Measurements from ENCODE around the gene PRRT1B.
A peak's percentile ranks its signal among the peaks of the same experiment; 100 is the strongest.
"Not testable (repeated sequence)": the region's sequence is repeated elsewhere in the genome, so short reads cannot be mapped to it uniquely, and the experiment has no call there.

The PRRT1B gene

DNA sequence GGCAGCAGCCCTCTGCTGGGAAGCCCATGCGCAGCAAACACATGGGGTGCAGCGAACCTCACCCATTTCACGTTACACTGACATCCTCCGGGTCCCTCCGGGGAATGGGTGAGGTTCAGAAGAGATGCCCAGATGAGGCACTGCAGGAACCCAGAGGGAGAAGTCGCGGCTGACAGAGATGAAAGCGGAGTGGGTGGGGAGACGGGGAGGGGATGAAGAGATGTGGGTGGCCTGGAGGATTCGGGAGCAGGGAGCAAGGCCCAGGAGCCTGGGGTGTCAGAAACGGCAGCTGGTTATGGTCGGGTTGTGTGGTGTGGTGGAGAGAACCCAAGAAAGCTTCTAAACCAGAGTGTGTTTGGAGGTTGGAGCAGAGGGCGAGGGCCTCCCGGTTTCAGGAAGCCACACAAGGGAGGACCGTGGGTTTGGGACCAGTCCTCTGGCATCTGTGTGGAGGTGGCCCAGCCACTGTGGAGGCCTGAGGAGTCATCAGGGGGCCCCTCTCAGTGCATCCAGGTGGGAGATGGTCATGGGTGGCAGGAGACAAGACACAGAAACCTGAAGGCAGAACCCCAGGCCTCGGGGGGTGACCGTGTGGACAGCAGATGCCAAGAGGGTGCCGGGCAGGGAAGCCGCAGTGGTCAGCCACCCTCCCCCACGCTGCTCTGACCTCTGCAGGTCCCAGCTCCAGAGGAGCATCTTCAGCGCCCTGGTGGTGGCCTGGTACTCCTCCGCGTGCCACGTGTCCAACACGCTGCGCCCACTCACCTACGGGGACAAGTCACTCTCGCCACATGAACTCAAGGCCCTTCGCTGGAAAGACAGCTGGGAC lies 22.9 kb upstream of the PRRT1B start:
- no peak for DNase-seq (ENCODE audit: low read depth in 2 of 2)

DNA sequence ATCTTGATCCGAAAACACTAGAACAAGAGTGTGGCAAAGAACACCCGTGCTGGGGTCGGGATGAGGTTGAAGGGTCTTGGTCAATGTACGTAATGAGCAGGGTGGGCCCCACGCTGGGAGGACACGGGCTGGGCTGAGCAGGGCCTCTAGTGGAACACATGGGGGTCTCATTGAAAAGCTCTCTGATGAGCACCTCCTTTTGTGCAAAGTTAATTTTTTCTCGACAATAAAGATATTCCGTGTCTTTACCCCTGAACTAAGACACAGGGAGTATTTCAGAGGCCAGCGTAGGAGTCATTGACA lies 22.3 kb upstream of the PRRT1B start:
- DNase-seq (ENCODE audit: low read depth in 2 of 2) = no peak

DNA sequence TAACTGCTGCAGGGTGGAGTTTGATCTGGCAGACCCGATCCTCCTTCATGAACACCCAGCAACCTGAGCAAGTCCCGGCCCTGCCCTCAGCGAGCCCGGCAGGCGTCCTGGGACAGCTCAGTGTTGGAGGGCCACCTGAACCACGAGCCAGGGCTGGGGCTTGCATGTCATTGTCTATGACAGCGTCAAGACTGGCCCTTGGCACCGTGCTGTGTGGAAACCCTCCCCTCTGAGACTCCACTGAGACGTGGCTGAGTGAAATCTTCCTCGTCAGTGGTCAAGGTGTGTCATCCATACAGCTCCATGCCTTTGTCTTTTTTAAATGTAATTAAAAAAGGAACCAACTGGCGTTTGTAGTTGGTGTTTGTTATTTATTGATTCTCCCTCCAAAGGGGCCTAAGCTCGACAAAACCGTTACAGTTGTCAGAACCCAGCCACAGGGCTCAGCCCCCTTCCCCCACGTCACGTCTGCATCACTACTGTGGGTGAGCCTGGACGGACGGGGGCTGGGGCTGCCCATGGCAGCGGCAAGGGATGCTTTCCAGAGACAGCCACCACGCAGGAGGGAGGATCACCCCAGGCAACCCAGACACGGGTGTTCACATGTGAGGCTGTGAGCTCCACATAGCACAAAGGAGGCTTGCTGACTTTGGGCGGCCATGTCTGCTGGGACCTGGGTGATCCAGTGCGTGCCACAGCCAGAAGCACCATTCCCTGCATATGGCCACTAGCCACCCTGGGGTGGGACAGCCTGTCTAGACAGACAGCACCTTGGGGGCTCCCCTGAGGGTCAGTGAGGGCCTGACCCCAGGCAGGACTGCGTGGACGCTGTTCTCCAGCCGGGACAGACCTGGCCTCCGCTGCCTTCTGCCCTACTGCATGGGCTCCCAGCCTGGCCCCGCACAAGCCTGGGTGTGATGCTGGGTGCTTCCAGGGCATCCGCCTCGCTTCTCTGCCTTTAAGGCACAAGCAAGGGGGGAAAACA lies 21.6 kb upstream of the PRRT1B start:
- DNase-seq (ENCODE audit: low read depth in 2 of 2) = no peak

DNA sequence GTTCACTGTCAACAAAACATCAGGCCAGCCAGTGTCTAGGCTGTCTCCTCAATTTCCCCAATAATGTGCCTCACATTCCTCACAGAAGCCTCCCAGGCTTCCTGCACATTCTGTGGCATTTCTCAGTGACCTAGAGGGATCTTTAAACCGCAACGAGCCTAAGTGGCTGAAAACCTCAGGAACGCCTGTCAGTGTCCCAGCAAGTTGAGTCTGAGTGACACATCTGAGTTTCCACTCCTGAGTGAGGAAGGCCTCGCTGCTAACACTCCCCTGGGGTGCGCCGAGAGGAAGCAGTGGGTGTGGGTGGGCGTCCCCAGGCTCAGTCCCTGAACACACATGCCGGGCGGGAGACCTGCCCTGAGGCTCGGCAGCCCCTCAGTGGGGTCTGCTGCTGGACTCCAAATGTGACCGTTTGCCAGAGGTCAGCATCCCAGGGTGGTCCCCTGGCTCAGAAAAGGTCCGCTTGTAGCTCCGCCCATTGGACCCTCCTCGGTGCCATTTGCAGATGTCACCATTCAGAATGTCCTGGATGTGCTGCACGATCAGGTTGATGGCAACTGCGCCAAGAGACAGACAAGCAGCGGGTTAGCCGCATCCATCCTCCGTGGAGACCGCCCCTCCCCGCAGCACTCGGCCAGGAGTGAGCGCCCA lies 20.5 kb upstream of the PRRT1B start:
- DNase-seq (ENCODE audit: low read depth in 2 of 2) = no peak

DNA sequence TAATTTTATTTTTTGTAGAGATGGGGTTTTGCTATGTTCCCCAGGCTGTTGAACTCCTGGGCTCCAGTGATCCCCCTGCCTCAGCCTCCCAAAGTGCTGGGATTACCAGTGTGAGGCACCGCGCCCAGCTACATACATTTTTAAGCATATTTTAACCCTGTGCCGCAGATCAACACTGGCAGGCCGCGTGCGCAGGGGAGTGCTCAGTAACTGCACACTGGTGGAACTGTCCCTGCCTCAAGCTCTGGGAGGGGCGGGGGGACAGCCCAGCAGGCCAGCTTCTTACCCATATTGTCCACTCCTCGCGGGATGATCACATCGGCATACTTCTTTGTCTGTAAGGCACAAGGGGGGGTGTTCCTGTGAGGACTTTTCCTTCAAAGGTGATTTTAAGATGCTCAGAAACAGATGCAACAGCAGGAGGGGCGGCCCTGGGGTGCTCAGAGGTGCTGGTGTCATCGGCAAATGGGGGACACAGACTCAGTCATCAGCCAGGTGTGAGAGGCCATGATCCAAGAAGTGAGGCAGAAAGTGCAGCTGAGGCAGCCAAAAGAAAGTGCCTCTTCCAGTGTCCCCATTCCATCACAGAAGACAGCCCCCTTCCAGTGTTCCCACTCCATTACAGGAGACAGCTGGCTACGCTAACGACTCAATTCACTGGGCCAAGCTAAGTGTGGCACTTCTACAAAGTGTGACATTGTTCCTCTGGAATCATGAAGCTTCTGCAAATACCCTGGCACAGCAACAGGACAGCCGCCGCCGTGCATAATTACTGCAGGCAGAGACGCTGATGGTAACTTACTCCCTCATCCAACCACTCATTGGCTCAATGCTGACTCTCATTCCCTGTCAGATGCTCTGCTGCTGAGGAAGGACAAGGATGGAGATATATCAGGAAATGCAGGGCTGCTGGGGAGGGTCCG lies 19.4 kb upstream of the PRRT1B start:
- DNase-seq (ENCODE audit: low read depth in 2 of 2) = no peak

DNA sequence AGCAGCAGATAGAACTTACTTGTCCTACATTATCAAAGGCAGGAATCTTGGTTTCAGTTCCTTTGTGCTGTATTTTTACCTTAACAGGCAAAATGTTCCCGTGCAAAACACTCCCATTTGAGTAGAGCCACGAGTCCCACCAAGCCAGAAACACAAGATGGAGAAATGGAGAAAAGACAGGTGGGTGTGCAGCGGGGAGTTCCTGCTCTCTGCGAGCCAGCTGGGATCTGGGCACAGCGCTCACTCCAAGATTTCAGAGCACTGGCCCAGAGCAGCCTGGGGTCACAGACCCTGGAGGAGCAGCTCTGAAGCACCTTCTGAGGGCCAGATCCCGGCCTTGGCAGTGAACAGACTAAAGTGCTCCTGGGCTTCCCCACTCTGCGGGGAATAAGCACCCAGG lies 17.1 kb upstream of the PRRT1B start:
- no peak for DNase-seq (ENCODE audit: low read depth in 2 of 2)

DNA sequence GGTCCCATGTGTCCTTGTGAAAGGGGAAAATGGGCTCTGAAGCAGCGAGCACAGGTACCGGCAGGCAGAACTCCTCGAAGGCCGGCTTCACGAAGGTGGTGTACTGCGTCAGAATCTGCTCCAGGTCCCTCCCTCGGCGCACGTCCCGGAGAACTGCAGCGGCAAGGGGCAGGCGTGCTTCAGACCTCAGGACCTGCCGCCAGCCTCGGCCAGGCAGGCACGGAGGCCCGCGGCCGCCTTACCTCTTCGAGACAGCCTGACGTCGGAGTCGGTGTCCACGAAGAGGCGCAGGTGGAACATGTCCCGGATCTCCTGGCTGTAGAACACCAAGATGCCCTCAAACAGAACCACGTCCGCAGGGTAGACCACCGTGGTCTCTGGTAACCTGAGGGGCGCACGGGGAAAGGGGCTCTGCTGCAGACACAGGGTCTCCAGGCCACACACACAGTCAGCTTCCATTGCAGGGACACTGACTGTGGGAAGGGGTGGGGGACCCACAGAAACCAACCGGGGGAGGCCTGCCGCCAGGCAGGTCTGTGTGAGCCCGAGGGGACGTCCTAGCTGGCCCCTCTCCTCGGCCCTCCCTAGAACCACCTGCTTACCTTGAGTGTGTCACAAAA lies 16.3 kb upstream of the PRRT1B start:
- DNase-seq (ENCODE audit: low read depth in 2 of 2) = no peak

DNA sequence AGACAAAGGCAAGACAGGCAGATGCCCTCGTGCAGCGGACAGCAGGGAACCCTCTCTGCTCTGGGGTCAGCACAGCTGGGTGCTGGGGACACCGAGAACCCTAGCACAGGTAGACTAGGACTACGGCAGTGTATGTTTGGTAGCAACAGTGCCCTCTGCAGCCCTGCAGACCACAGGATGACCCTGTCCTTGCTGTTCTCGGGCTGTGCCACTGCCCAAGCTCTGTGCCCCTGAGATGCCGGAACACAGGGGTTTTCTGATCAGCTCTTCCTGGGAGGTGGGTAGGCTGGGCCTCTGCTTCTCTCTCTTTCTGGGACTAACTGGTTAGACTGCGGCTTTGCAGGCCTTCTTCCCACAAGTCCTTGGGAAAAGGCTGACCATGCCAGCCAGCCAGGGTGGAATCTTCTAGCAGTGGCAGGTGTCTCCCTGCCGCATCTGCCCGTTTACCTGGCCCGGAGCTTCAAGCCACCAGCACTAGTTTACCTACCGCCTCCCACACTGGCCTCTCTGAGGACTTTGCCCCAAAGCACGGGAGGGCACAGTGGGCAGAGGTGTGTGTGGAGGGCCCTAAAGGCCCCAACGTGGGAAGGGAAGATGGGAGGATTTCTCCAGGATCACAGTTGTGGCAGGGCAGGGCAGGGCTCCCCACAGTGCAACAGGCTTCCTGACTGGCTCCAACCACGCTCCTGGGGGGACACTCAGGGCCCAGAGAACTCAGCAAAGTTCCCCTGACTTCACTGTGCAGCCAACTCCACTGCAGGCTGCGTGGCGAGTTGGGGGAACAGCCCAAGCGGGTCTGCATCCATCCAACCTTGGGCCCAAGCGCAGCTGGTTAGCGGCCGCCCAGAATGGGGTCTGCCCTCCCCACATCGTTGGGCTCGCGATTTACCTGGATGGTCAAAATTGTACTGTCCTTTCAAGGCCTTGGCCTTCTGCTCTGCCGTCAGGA lies 15.5 kb upstream of the PRRT1B start:
- DNase-seq (ENCODE audit: low read depth in 2 of 2) = no peak

DNA sequence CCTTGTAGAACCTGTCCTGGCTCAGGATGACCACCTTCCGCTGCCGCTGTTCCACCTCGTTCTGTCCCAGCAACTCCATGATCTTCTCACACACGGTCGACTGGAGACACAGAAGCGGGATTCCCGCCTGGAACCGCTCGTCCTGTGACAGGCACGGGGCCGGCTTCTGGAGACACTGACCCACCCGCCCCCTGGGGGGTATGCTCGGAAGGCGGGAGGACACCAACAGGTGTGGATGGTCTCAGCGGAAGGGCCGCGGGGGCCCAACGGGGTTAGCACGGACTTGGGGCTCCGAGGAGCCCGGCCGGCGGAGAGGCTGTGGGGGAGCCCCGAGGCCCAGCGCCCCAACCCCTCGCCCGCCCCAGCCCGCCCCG lies 14.8 kb upstream of the PRRT1B start:
- DNase-seq (ENCODE audit: low read depth in 2 of 2) = no peak

DNA sequence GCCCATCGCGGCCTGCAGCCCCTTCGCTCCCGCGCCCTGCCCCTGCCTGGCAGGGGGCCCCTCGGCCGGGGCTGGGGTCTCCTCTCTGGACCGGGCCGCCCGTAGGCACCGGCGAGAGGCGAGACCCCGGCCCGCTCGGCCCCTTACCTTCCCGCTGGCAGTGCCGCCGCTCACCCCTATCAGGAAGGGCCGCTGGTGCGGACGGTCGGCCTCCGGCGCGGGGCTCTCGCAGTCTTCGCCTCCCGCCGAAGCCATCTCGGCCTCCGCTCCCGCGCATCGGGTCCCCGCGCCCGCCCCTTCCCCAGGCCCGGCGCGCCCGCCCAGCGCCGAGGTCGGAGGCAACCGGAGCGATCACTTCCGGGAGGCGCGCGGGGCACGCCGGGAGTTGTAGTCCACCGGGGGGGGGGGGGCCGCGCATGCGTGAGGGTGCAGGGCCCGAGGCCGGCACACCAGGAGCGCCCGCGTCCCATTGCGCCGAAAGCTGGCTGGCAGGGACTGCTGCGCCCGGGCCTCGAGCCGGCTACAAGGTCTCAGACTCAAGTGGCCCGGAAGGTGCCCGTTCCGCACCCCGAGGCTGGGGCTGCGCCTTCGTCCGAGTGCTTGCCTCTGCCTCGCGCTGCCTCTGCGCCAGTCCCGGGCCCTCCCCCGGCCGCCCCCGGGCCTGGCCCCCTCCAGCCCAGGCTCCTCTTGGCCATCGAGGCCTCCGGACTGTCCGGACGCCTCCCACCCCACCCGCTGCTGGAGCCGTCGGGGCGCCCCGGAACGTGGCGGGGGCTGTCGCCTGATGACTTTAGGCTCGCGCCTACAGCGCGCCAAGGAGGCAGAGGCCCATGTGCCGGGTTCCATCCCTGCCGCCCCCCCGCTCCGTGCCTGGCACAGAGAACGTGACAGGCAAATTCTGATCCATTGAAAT lies 14.1 kb upstream of the PRRT1B start, which contains the start of gene UCK1:
TSS of gene UCK1 (minus strand) at position 344 of the 913 bp plus-strand sequence. CDS start at position 255, 89 bp downstream.
- peak; percentile 61 to 72 for DNase-seq (ENCODE audit: low read depth in 2 of 2)

DNA sequence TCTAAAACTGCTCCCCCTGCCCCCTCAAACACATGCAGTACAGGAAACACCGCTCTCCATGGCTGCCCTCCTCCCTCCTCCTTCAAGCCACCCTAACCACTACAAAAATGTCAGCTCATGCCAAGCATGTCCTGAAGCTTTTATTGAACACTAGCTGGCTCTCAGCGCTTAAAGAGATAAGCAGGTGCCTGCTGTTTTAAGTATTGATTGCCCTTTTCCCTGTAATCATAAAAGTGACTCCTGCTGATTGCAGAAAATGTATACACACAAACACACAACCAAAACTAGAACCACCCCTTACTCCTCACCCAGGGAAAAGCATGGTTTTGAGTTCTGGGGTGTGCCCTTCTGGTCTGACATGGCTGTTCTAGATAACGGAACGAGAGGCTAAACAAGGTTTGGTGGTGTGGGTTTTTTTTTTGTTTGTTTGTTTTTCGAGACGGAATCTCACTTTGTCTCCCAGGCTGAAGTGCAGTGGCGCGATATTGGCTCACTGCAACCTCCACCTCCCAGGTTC lies 10.5 kb upstream of the PRRT1B start:
- DNase-seq (ENCODE audit: low read depth in 2 of 2) = no peak

DNA sequence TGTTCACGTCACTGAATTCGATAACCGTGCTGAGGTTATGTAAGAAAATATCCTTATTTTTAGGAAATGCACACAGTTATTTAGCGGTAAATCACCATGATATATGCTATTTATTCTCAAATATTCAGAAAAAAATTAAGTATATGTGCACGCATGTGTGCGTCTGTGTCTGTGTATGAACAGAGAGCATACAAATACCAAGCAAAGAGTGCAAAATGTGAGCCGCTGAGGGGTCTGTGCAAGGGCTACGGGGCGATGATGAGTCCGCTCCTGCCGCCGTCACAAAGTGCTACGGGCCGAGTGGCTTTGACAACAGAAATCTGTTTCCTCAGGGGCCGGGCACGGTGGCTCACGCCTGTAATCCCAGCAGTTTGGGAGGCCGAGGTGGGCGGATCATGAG lies 7.4 kb upstream of the PRRT1B start:
- no peak for DNase-seq (ENCODE audit: low read depth in 2 of 2)

DNA sequence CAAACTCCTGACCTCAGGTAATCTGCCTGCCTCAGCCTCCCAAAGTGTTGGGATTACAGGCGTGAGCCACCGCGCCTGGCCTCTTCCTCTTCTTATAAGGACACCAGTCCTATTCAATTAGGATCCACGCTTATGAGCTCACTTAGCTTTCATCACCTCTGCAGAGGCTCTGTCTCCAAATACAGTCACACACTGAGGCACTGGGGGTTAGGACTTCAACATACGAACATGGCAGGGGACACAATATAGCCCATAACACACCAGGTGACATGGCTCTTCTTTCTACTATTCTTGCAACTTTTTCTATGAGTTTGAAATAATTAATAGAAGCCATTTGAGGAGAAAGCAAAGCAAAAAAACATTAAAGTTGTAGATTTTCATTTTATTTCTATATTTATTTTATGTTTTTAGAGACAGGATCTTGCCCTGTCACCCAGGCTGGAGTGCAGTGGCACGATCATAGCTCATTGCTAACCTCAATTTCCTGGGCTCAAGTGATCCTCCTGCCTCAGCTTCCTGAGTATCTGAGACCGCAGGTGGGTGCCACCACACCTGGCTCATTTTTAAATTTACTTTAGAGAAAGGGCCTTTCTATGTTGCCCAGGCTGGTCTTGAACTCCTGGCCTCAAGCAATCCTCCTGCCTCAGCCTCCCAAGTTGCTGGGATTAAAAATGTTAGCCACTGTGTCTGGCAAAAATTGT lies 6.0 kb upstream of the PRRT1B start:
- DNase-seq (ENCODE audit: low read depth in 2 of 2) = no peak

DNA sequence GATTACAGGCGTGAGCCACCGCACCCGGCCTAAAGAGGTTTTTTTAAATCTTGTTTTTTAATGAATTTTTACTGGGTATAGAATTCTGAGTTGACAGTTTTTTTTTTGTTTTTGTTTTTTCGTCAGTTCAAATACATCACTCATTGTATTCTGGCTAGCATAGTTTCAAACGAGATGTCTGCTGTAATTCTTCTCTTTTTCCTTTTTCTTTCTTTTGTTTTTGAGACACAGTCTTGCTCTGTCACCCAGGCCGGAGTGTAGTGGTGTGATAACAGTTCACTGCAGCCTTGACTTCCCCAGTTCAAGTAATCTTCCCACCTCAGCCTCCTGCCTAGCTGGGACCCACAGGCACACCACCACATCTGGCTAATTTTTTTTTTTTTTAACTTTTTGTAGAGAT lies 2.2 kb upstream of the PRRT1B start:
- DNase-seq (ENCODE audit: low read depth in 2 of 2) = no peak

DNA sequence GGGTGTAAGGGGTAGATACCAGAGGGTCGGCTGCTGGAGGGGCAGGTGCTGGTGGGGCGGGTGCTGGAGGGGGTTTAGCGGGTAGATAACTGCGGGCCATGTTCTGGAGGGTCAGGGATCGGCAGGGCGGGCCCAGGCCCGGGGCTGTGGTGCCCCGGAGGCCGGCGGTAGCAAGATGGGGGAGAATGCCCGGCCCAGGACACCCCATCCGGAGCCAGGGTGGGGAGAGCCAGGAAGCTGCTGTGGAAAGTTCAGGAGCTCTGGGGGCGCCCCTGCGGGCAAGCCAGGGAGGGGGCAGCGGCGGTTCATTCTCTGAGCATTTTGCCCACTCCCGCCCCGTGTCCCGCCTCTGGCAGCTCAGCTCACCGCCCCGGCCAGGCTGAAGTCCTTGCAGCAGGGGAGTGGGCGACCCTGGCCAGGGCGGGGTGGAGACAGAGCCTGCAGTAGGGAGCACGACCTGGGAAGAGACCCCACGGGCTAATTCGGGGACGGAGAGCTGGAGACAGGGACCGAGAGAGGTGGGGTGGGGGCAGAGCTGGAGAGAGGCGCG lies 538 bp downstream of the PRRT1B start:
- no peak for DNase-seq (ENCODE audit: low read depth in 2 of 2)

DNA sequence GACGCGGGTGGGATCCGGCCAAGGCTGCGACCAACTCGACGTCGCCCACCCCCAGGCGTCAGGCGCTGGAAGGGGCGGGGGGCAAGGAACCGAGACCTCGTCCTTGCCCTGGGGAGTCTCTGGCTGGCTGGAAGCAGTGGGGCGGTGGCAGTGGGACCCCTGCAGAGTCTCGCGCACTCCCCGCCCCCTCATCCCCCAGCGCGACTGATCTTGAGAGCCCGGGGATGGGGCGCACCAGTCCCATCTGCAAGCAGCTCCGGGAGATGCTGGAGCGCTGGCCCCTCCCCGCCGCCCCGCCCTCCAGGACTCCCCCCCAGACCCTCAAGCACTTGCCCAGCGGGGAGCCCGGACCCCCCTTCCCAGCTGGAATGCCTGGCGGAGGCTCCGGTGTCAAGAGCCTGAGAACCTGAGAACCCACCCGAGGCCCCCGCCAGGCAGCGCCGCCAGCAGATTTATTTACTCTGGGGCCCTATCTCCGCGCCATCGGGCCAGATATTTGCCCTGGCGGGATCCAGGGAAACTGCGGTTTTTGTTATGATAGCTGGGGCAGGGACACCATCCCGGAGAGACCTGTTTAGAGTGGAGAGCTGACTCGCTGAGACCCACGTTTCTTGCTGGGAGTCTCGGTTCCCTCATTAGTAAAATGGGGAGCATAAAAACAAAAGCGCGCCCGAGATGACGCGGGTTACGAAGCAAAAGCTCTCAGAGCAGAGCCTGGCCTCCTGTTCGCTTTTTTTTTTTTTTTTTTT lies 1.2 kb downstream of the PRRT1B start:
- DNase-seq (ENCODE audit: low read depth in 2 of 2) = no peak

DNA sequence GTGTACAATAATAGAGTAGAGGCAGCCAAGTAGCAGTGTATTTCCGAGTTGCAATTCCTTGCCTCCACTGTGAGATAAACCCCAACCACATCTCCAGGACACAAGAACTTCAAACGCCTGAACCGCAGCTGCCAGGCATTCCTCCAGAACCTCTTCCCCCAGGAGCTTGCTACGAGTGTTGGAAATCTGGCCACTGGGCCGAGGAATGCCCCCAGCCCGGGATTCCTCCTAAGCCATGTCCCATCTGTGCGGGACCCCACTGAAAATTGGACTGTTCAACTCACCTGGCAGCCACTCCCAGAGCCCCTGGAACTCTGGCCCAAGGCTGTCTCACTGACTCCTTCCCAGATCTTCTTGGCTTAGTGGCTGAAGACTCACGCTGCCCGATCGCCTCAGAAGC lies 3.9 kb downstream of the PRRT1B start:
- not testable (repeated sequence) for DNase-seq (ENCODE audit: low read depth in 2 of 2)

All from stimulated activated CD8-positive, alpha-beta memory T cell treated with anti-CD3 and anti-CD28 coated beads, Interleukin-2, amount 100 ng/mL, for 48 hours (primary cell).